Upper lobe of right lung (tissue), 1 donor: ENCODE measurements around the gene CNRIP1. TPM values are rescaled to one million over a fixed set of nuclear protein-coding genes. Genes with fewer than 3 reads are reported as not detected.

ENCODE experiments used
- ATAC-seq: fragments of 200-7000 bp; cut with Tn5 transposase; one replicate; pipeline ENCODE4 v1.9.1; 2020; ENCODE audit warnings: mild to moderate bottlenecking, moderate library complexity
- DNase-seq: peaks from one replicate; pipeline ENCODE4 v3.0.0-alpha.2; 2020
- H3K27ac ChIP-seq: fragments of 200-600 bp; one replicate; pipeline ENCODE4 v1.8.0; 2022
- H3K27me3 ChIP-seq: fragments of 200-600 bp; one replicate; pipeline ENCODE4 v1.8.0; 2022; ENCODE audit warnings: mild to moderate bottlenecking
- H3K36me3 ChIP-seq: fragments of 200-600 bp; one replicate; pipeline ENCODE4 v1.8.0; 2022
- H3K4me1 ChIP-seq: fragments of 200-600 bp; one replicate; pipeline ENCODE4 v1.8.0; 2022
- H3K4me3 ChIP-seq: fragments of 200-600 bp; one replicate; pipeline ENCODE4 v1.8.0; 2022; ENCODE audit warnings: mild to moderate bottlenecking
- H3K9me3 ChIP-seq: fragments of 200-600 bp; one replicate; pipeline ENCODE4 v1.8.0; 2022
- CTCF ChIP-seq: fragments of 200-600 bp; IDR thresholded peaks from one replicate; pipeline ENCODE4 v1.8.0; 2022; ENCODE audit warnings: antibody characterized with exemption
- intact Hi-C: fragments of 100-400 bp; cut with DNase I; formaldehyde crosslinking; loops from one replicate; pipeline ENCODE4 v1.11.0; 2022
- total RNA-seq: library from RNA; stranded (reverse); fragmentation: NEBNext Ultra II Directional; extraction: Animal tissue kit (Norgen Biotek cat#: 25700); gene quantifications from one replicate; pipeline ENCODE4 v1.2.1, GENCODE V29; 2021
- donor health status: DM: no; HTN: yes; CAD: no; lungs with severe emphysema.

Gene CNRIP1
- total RNA-seq, 1 donor from 2014 or later = 23.8 TPM

- no peak for TF ChIP-seq CTCF
- DNase-seq = no peak
- intact Hi-C loops = no loop called here
- H3K4me3 ChIP-seq = no peak overlapping the region
- no peak overlapping the region for H3K27ac ChIP-seq
- H3K36me3 ChIP-seq = no peaks in the 10 kb centered on the region
- no peaks in the 10 kb centered on the region for H3K27me3 ChIP-seq
- ATAC-seq = no peak
- H3K9me3 ChIP-seq = no peaks in the 10 kb centered on the region
- H3K4me1 ChIP-seq = peaks cover 6% of the 10 kb centered on the region
Measured at GRCh38 chr2:68274022-68274421, 45.7 kb downstream of the CNRIP1 start.

GRCh38 chr2:68272246-68272994 lies 47.3 kb downstream of the CNRIP1 start:
- ATAC-seq = peak; percentile 86
- intact Hi-C loops = no loop called here
- H3K36me3 ChIP-seq = no peaks in the 10 kb centered on the region
- H3K9me3 ChIP-seq = no peaks in the 10 kb centered on the region
- H3K4me1 ChIP-seq = peaks cover 6% of the 10 kb centered on the region
- no peaks in the 10 kb centered on the region for H3K27me3 ChIP-seq
- no peak overlapping the region for H3K4me3 ChIP-seq
- no peak for DNase-seq
- TF ChIP-seq CTCF = no peak
- no peak overlapping the region for H3K27ac ChIP-seq

GRCh38 chr2:68266655-68267054 lies 53.1 kb downstream of the CNRIP1 start:
- no peaks in the 10 kb centered on the region for H3K36me3 ChIP-seq
- H3K4me3 ChIP-seq = no peak overlapping the region
- DNase-seq (no peak), ATAC-seq (no peak)
- intact Hi-C loops = no loop called here
- no peaks in the 10 kb centered on the region for H3K4me1 ChIP-seq
- TF ChIP-seq CTCF = no peak
- no peaks in the 10 kb centered on the region for H3K9me3 ChIP-seq
- no peak overlapping the region for H3K27ac ChIP-seq
- no peaks in the 10 kb centered on the region for H3K27me3 ChIP-seq

DNA sequence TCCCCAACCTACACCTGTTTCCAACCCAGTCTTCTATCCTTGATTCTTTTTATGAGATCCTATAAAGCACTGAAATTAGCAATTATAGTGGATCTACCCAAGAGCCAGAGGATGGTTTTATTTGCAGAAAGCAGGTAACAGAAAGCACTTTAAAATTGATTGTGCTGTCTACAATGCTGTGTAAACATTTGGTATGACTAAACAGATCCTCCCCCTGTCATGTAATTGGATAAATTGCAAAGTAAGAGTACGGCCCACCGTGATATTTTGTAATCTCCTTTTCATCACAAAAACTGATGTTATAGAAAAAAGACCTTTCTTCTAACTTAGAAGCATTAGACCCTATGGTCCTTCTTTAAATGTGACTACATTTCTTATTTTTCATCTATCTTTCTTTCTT lies 56.1 kb downstream of the CNRIP1 start:
- H3K4me3 ChIP-seq = no peak overlapping the region
- no peaks in the 10 kb centered on the region for H3K36me3 ChIP-seq
- H3K27ac ChIP-seq = no peak overlapping the region
- no peak for TF ChIP-seq CTCF
- intact Hi-C loops = no loop called here
- no peaks in the 10 kb centered on the region for H3K9me3 ChIP-seq
- no peaks in the 10 kb centered on the region for H3K4me1 ChIP-seq
- ATAC-seq = no peak
- H3K27me3 ChIP-seq = no peaks in the 10 kb centered on the region
- no peak for DNase-seq

- H3K4me3 ChIP-seq = no peak overlapping the region
- DNase-seq (no peak), ATAC-seq (no peak)
- no peaks in the 10 kb centered on the region for H3K9me3 ChIP-seq
- no peak overlapping the region for H3K27ac ChIP-seq
- H3K4me1 ChIP-seq = peaks cover 11% of the 10 kb centered on the region
- no peak for TF ChIP-seq CTCF
- H3K36me3 ChIP-seq = no peaks in the 10 kb centered on the region
- H3K27me3 ChIP-seq = no peaks in the 10 kb centered on the region
- intact Hi-C loops = no loop called here
Measured at GRCh38 chr2:68258851-68259250, 60.9 kb downstream of the CNRIP1 start.

DNA sequence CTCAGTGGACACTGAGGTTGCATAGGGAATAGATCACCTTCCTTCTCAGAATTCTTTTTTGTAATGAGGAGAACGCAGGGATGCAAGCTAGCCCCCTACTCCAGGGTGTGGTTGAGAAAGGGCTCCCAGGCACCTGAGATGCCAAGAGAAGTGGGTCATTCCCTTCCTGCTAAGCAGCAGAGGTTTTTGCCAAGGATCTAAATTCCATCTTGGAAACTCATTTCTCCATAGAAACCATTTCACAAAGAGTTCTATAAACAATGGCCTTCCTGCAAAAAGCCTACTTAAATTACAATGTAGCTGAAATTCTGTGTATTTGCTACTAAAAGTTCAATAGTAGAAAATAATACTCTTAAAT lies 63.7 kb downstream of the CNRIP1 start:
- Histone ChIP-seq H3K4me3 (no peak overlapping the region), H3K36me3 (no peaks in the 10 kb centered on the region), H3K9me3 (no peaks in the 10 kb centered on the region), H3K4me1 (peaks cover 15% of the 10 kb centered on the region), H3K27me3 (no peaks in the 10 kb centered on the region), H3K27ac (no peak overlapping the region)
- no peak for TF ChIP-seq CTCF
- no peak for DNase-seq
- ATAC-seq = no peak
- intact Hi-C loops = no loop called here
